GM19035 (cell line): ENCODE results near the gene ATXN1.
"Not testable (repeated sequence)": the region's sequence is repeated elsewhere in the genome, so short reads cannot be mapped to it uniquely, and the experiment has no call there.

Experiments used
- ATAC-seq: cut with Tn5 transposase; IDR thresholded peaks from one replicate; pipeline ENCODE4 v1.9.1; 2021; ENCODE audit not compliant: unreplicated experiment

Gene ATXN1

GRCh38 chr6:16760516-16761470, at the start of gene ATXN1:
TSS of gene ATXN1 (minus strand) at chr6:16761460.
- no peak for ATAC-seq

DNA sequence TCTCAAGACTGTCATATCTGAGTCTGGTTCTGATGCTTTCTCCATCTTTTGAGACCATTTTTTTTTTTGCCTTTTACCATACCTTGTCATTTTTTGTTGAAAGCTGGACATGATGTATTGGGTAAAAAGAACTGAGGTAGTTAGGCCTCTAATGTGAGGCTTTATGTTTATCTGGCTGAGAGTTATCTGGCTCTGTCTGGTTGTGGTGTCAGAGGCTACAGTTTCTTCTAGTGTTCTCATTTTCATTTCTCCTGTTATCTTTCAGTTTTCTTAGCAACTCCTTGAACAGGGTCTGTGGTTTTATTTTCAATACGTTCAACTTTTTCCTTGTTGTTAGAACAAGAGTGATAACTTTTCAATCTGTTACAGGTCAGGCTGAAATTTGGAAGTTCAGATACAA, 49.2 kb upstream of the ATXN1 start:
- ATAC-seq, result no peak

DNA sequence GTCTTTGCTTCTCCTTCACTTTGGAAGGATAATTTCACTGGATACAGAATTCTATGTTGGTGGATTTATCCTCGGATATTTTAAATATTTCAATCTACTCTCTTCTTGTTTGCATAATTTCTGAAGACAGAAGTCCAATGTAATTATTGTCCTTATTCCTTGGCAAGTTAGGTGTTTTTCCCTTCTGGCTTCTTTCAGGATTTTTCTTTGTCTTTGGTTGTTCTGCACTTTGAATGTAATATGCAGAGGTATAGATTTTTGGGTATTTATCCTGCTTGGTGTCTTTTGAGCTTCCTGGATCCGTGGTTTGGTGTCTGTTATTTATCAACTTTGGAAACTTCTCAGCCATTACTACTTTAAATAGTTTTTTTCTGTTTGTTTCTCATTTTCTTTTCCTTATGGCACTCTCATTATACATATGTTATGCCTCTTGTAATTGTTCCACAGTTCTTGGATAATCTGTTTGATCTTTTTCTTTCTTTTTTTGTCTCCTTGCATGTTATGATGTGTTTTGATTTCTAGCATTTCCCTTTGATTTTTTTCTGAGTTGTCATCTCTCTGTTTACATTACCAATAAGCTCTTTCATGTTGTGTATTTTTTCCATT, 48.6 kb upstream of the ATXN1 start:
- ATAC-seq, result no peak

DNA sequence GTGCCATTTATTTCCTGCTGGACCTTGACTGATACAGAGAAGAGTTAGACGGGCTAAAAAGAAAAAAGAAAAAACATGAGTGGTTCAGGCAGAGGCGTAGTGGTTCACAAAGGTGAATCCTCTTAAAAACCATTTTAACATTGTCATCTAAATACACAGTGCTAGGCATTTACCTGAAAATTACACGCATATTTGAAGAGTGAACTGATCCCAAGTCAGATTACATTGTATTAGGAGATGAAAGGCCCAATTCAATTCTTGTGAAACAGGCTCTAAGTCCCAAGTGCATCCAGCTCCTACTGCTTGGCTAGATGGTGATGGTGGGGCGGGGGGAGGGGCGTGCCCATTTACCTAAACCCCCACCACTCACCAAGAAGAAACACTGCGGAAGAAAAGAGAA, 46.7 kb upstream of the ATXN1 start:
- no peak for ATAC-seq

GRCh38 chr6:16806363-16806762, 45.1 kb upstream of the ATXN1 start:
- no peak for ATAC-seq

DNA sequence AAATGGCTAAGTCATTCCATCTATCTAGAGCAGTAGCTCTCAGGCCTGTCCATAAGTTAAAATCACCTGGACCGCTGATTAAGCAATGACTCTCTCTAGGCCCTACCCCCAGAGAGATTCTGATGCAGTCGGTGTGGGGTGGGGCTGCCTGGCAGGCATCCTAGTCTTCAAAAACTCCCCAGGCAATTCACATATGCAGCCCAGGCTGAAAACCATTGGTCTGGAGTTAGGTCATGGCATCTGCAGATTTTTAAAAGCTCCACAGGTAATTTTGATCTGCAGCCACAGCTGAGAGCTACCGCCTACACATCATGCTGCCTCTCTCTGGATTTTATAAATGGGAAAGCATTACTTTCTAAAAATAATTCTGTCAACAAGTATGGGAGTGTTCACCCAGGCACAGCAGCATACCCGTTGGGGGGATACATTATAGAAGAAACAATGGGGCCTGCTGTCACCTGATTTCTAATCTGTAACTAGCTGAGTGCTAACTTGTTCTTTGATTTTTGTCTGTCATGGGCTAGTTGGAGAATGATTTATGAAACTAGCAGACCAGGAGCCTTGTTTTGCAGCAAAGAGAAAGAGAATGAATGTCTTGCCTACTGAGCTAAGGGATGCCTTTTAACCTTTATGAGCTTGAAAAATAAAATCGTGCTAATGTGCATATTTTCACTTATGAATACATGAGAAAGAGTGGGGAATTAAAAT, 44.1 kb upstream of the ATXN1 start:
- no peak for ATAC-seq

DNA sequence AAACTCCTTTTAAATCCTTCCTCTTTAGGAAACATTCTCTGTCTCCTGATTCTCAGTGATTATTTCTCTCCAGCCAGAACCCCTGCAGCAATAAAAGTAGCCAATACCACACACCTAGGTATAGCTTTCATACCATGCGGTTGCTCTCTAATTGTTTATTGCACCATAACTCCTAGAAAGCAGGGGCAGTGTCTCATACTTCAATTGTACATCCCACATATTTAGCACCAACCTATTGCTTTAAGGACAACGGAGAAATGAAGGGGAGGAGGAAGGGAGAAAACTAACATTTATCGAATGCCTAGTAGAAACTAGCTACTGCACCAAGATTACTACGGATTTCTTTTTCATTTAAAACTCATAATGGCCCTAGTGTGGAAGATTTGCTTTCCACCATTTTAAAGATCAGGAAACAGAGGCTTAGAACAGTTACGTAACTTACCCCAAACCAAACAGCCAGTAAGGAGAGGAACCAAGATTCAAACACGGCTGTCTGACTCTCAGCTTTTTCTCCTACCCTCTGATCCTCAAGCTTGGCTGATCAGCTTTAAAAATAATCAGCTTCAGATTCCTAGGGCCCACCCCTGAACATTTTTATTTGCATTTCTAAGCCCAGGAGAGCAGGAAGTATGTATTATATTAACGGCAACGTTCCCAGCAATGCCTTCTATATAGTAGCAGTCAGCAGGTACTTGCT, 43.4 kb upstream of the ATXN1 start:
- no peak for ATAC-seq

DNA sequence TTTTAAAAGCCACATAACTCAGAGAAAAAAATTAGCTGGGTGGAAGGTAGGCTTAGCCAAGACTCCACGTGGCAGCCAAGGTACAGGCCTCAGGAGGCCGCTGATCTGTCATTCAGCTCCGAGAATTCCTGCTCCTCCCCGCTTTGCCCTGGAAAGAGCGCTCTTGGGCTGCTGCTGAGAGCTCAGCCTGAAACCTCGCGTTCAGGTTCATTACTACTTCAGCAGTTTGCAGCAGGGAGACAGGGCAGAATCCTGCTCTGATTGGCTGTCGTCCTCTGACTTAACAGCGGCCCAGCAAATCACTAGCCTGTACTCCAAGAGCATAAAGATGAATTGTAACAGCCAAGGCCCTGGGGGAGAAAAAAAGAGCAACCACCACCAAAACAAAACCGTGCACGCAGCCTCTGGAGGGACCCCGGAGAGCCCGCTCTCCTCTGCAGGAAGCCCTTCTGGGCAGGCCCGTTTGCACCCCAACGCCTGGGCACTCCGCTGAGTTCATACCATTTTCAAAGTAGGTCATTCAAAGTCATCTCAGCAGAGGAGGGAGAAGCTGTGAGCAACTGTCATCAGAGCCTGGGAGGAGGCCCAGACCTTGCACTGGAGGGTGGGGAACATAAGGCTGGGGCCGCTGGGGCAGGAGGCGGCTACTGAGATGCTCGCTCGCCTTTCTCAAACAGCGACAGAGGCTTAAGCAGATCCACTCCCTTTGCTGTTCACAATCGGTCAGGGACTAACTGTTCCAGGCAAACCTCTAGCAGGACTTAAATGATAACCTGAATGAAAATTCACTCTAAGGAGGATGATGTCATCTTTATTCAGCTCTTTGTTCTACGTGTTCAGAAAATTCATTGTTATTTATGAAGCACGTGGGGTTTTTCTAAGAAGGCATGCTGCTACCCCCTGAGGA, 42.3 kb upstream of the ATXN1 start:
- no peak for ATAC-seq

DNA sequence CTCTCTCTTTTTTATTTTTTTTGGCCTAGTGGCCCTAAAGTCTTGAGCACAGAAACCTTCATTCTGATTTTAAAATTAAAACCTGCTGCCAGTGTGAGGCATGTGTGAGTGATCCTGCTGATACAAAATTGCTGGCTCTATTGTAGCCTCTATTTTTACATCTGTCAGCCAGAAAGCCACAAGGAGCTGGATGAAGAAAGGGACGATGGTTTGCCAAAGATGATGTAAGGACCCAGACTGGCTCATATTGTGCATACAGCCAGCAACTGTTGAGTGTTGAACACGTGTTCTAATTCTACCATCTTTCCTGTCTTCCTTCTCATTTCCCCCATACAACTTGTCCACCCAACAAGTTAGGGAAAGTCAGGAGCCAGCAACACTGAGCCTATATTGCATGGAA, 40.8 kb upstream of the ATXN1 start:
- ATAC-seq, result no peak

- no peak for ATAC-seq
Measured at GRCh38 chr6:16800942-16801341, 39.7 kb upstream of the ATXN1 start.

- no peak for ATAC-seq
Measured at GRCh38 chr6:16800341-16800740, 39.1 kb upstream of the ATXN1 start.

DNA sequence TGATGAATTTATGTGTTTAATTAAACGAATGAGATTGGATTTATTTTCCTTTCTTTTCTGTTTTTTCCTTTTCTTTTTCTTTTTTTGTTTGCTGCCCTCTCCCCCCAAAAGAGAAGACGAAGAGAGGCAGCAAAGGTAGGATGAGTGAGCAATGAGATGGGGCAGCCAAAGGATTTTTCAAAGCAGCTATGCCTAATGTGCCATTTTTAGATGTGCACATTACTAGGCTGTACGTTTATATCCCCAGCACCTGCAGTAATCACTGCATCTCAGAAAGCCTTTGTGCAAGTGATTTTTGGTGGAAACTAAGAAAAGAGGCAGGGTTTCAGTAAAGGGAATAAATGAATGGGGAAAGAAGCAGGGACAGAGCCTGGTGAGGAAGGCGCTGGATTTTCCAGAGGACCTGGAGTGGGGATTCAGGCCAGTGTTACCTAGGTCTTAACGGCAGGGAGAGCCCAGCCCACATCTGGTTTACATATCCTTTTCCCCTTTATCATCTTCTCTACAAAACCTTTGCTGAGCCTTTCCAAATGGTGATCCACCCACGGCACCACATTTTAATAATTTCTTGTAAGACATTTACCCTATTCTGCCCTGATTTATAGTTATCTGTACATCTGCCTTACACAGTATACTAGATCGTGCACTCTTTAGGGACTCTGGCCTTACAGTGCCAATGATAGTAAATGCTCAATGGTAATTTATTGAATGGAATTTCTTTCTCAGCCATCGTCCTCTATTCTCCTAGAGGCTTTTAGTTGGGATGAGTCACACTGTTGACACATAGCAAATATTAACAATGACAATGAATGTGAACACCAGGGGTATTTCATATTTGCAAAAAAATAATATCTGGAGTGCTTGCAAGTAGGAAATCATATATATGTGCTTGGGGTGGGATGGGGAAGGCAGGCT, 38.3 kb upstream of the ATXN1 start:
- no peak for ATAC-seq

DNA sequence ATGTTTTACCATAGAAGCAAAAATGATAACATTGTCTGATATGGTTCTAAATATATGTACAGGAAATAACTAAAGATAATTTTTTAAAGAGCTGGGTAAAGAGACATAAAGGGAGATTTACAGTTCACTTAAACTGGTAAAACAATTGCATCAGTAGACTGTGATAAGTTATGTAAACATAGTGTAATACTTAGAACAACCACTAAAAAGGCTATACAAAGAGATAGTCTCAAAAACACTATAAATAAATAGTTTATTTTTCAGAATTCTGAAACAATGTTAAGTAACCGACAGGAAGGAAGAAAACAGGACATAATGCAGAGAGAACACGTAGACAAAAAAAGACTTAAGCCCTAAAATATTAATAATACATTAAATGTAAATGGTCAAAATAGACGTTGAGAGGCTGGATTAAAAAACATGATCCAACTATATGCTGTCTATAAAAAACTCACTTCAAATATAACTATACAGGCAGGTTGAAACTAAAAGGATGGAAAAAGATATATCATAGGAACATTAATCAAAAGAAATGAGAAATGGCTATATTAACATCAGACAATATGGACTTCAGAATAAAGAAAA, 32.7 kb upstream of the ATXN1 start:
- no peak for ATAC-seq

- no peak for ATAC-seq
Measured at GRCh38 chr6:16789329-16790038, 28.2 kb upstream of the ATXN1 start.

DNA sequence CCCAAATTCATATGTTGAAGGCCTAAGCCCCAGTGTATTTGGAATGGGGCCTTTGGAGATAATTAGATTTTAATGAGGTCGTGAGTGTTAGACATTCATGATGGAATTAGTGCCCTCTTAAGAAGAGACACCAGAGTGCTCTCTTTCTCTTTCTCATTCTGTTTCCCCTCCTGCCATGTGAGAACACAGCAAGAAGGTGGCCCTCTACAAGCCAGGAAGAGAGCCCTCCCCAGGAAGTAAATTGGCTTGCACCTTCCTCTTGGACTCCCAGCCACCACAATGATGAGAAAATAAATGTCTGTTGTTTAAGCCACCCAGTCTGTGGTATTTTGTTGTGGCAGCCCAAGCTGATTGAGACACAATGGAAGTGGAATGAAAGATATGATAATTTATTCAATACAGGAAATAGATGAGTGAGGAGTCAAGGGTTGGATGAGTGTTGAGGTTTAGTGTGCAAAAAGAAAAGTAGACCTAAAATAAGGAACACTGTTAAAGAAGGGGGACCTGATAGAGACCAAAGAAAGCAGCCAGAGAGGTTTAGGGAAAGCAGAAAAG, 25.9 kb upstream of the ATXN1 start:
- no peak for ATAC-seq

DNA sequence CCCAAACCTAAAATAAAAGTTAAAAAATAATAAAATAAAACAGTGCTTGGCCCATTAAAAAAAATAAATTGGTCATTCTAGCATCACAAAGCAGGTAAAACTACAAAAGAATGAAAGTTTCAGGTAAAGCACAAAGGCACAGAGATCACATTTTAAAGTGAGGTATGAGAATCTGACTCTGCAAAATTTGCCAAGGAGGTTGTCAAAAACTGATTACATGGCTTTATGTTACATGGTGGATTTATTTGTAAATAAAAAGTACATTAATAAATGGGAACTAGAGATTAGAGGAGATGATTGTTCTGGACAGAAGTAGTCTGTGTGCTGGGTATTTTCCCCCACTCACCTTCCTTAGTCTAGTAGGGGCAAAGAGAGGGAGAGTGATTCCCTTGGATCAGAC, 24.2 kb upstream of the ATXN1 start:
- no peak for ATAC-seq

GRCh38 chr6:16784957-16785356, 23.7 kb upstream of the ATXN1 start:
- ATAC-seq, result not testable (repeated sequence)
